Fibroblast of lung (primary cell): ENCODE measurements around the gene DHPS. TPM values are rescaled to one million over a fixed set of nuclear protein-coding genes. Genes with fewer than 3 reads are reported as not detected.

Experiments
- DNase-seq, 2 donors: peaks; one replicate each; pipeline versions ENCODE4 v3.0.0 to v3.0.0-alpha.2; 2010; ENCODE audit warnings: low read depth in 2 of 2
- H2AFZ ChIP-seq: 2 replicates; pipeline ENCODE4 v1.5.1; 2012; ENCODE audit warnings: low read length, control low read depth, inconsistent platforms
- H3K27ac ChIP-seq: 2 replicates; pipeline ENCODE4 v1.5.1; 2011; ENCODE audit warnings: low read length, control low read depth; ENCODE audit not compliant: insufficient read depth
- H3K27me3 ChIP-seq: 2 replicates; pipeline ENCODE4 v1.5.1; 2011; ENCODE audit warnings: mild to moderate bottlenecking, low read length; ENCODE audit not compliant: control insufficient read depth, insufficient read depth
- H3K36me3 ChIP-seq: 2 replicates; pipeline ENCODE4 v1.5.1; 2011; ENCODE audit warnings: low read length; ENCODE audit not compliant: control insufficient read depth, insufficient read depth
- H3K4me1 ChIP-seq: 2 replicates; pipeline ENCODE4 v1.5.1; 2011; ENCODE audit warnings: low read length; ENCODE audit not compliant: control insufficient read depth, insufficient read depth; ENCODE audit errors: extremely low read depth
- H3K4me2 ChIP-seq: 2 replicates; pipeline ENCODE4 v1.5.1; 2011; ENCODE audit warnings: low read length, control low read depth; ENCODE audit not compliant: insufficient read depth; ENCODE audit errors: extremely low read depth
- H3K4me3 ChIP-seq, 4 experiments: fragments of 200-600 bp in 1 of 4; sonication (generic) in 1 of 4; replicated peaks in 1 of 4; 2 replicates each; pipeline ENCODE4 v1.5.1; 2011 to 2016; ENCODE audit warnings: low read length in 4 of 4, low read depth in 3 of 4, mild to moderate bottlenecking in 3 of 4, control low read depth in 2 of 4, inconsistent platforms in 1 of 4, mixed read lengths in 1 of 4; ENCODE audit not compliant: insufficient read depth in 1 of 4; ENCODE audit errors: control extremely low read depth in 1 of 4
- H3K79me2 ChIP-seq: 2 replicates; pipeline ENCODE4 v1.5.1; 2012; ENCODE audit warnings: mild to moderate bottlenecking, low read length, inconsistent platforms; ENCODE audit not compliant: control insufficient read depth, insufficient read depth
- H3K9ac ChIP-seq: 2 replicates; pipeline ENCODE4 v1.5.1; 2011; ENCODE audit warnings: mild to moderate bottlenecking, low read length, control low read depth; ENCODE audit not compliant: insufficient read depth
- H3K9me3 ChIP-seq: 2 replicates; pipeline ENCODE4 v1.5.1; 2012; ENCODE audit warnings: low read depth, low read length; ENCODE audit not compliant: control insufficient read depth, insufficient read depth
- H4K20me1 ChIP-seq: 2 replicates; pipeline ENCODE4 v1.5.1; 2011; ENCODE audit warnings: low read length; ENCODE audit not compliant: control insufficient read depth, insufficient read depth; ENCODE audit errors: extremely low read depth
- CTCF ChIP-seq, 2 donors: IDR thresholded peaks in 1 of 2; conservative IDR thresholded peaks in 1 of 2; 1 replicate in 1 of 2; 2 replicates in 1 of 2; pipeline ENCODE4 v1.5.1; 2011 to 2012; ENCODE audit warnings: low read length in 2 of 2, control low read depth in 1 of 2, inconsistent platforms in 1 of 2, low read depth in 1 of 2, mild to moderate bottlenecking in 1 of 2
- EZH2 ChIP-seq: IDR thresholded peaks from 2 replicates; pipeline ENCODE4 v1.5.1; 2012; ENCODE audit warnings: low read length, control low read depth, mild to moderate bottlenecking; ENCODE audit errors: missing control alignments
- polyA plus RNA-seq, 2 donors: library from polyadenylated mRNA; depleted of rRNA in 1 of 2; stranded (reverse) in 1 of 2; unstranded in 1 of 2; fragments of >200 nt; gene quantifications; 2 replicates each; pipeline ENCODE4 v1.2.1, GENCODE V29; 2011 to 2012; ENCODE audit warnings: missing spikeins in 1 of 2
- total RNA-seq: library from RNA; depleted of rRNA; stranded (reverse); fragments of >200 nt; gene quantifications from 2 replicates; pipeline ENCODE4 v1.2.1, GENCODE V29; 2014

The DHPS gene
- total and polyA plus RNA-seq, 2 donors (not counting 1 experiment from before 2014, with no cell fraction given) = 43.2 to 60.4 TPM

GRCh38 chr19:12672744-12673143, 8.9 kb downstream of the DHPS start:
- H3K79me2 ChIP-seq = peaks cover 24% of the 10 kb centered on the region
- no peak for DNase-seq
- H2AFZ ChIP-seq = no peak overlapping the region
- no peaks in the 10 kb centered on the region for H3K27me3 ChIP-seq
- H3K4me2 ChIP-seq = no peak overlapping the region
- no peak overlapping the region for H3K27ac ChIP-seq
- H3K9me3 ChIP-seq = no peaks in the 10 kb centered on the region
- peaks cover 31% of the 10 kb centered on the region for H3K36me3 ChIP-seq
- no peak overlapping the region for H3K4me3 ChIP-seq
- no peaks in the 10 kb centered on the region for H4K20me1 ChIP-seq
- no peak overlapping the region for H3K9ac ChIP-seq
- TF ChIP-seq CTCF (conservative IDR thresholded peaks at IDR 0.05 in 1 of 2, IDR thresholded peaks at IDR 0.05 in 1 of 2; ENCODE audit: low read depth in 1 of 2, low read length in 2 of 2) = no peak
- TF ChIP-seq EZH2 = no peak
- peaks cover 9% of the 10 kb centered on the region for H3K4me1 ChIP-seq

GRCh38 chr19:12670159-12670928, 11.3 kb downstream of the DHPS start:
- H3K79me2 ChIP-seq = peaks cover 30% of the 10 kb centered on the region
- peak overlapping the region; percentile 97 for H2AFZ ChIP-seq
- H4K20me1 ChIP-seq = no peaks in the 10 kb centered on the region
- H3K9ac ChIP-seq = peak overlapping the region; percentile 91
- no peaks in the 10 kb centered on the region for H3K27me3 ChIP-seq
- H3K36me3 ChIP-seq = peaks cover 15% of the 10 kb centered on the region
- peak overlapping the region; percentile 86 to 94 (median 88) for H3K4me3 ChIP-seq
- TF ChIP-seq CTCF (conservative IDR thresholded peaks at IDR 0.05 in 1 of 2, IDR thresholded peaks at IDR 0.05 in 1 of 2; ENCODE audit: low read depth in 1 of 2, low read length in 2 of 2) (no peak), EZH2 (no peak)
- H3K9me3 ChIP-seq = no peaks in the 10 kb centered on the region
- DNase-seq = no peak
- peaks cover 12% of the 10 kb centered on the region for H3K4me1 ChIP-seq
- peak overlapping the region; percentile 77 for H3K4me2 ChIP-seq
- H3K27ac ChIP-seq = peak overlapping the region; percentile 100

- no peaks in the 10 kb centered on the region for H4K20me1 ChIP-seq
- TF ChIP-seq CTCF (conservative IDR thresholded peaks at IDR 0.05 in 1 of 2, IDR thresholded peaks at IDR 0.05 in 1 of 2; ENCODE audit: low read depth in 1 of 2, low read length in 2 of 2) = no peak
- no peak for TF ChIP-seq EZH2
- H3K9ac ChIP-seq = peak overlapping the region; percentile 91
- H3K27me3 ChIP-seq = no peaks in the 10 kb centered on the region
- DNase-seq = peak; percentile 85 to 91
- H3K79me2 ChIP-seq = peaks cover 30% of the 10 kb centered on the region
- no peaks in the 10 kb centered on the region for H3K9me3 ChIP-seq
- peak overlapping the region; percentile 77 for H3K4me2 ChIP-seq
- H3K4me3 ChIP-seq = peak overlapping the region; percentile 86 to 94 (median 88)
- peaks cover 15% of the 10 kb centered on the region for H3K36me3 ChIP-seq
- H2AFZ ChIP-seq = peak overlapping the region; percentile 97
- H3K4me1 ChIP-seq = peaks cover 12% of the 10 kb centered on the region
- H3K27ac ChIP-seq = peak overlapping the region; percentile 100
Observed at GRCh38 chr19:12669270-12670158, 12.2 kb downstream of the DHPS start.
